Measurements from ENCODE around the gene GDPGP1. TPM values are rescaled to one million over a fixed set of nuclear protein-coding genes. Genes with fewer than 3 reads are reported as not detected.

The GDPGP1 gene
- total and polyA plus RNA-seq, 10 of the 15 experiments (the other 5 are each of a cell fraction or from before 2014, with no cell fraction given): 0.68 to 8.9 (median 3.0) TPM

DNA sequence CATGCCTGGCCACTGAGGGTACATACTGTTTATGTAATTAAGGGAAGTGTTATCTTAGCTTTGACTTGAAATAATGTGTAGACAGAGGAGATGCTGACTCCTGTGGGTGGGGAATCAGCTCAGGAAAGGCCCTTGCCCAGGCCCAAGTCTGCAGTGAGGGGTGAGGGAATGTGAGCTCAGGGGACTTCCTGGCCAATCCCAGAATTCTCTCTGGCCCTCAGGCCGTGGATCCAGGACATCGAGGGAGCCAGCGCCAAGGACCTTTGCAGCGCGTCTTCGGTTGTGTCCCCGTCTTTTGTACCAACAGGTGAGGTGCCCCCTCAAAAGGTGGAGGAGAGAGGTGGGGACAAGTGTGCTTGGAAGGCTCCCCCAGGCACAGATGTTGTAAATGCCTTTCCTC, 6.7 kb upstream of the GDPGP1 start:
- WGBS (ENCODE audit: insufficient coverage, insufficient replicate concordance, low lambda C conversion rate, missing lambda C conversion rate): 100% methylated on average over 7 of the region's 7 CpGs
- Histone ChIP-seq H3K4me1 (ENCODE audit: control insufficient read depth, insufficient read depth, low read length) (peaks cover 23% of the 10 kb centered on the region), H3K4me3 (no peak overlapping the region), H4K20me1 (ENCODE audit: control insufficient read depth, insufficient read depth) (no peaks in the 10 kb centered on the region), H3K9ac (ENCODE audit: control insufficient read depth, insufficient read depth, low read length) (no peak overlapping the region), H2AFZ (ENCODE audit: control insufficient read depth, low read depth, low read length) (no peak overlapping the region), H3K9me3 (replicated peaks; ENCODE audit: control insufficient read depth, insufficient read depth, low read length) (no peaks in the 10 kb centered on the region), H3K27me3 (replicated peaks in 1 of 2; ENCODE audit: control insufficient read depth in 2 of 2, insufficient read depth in 2 of 2, low read length in 1 of 2) (no peaks in the 10 kb centered on the region), H3K79me2 (ENCODE audit: control insufficient read depth, insufficient read depth, low read length) (peaks cover 11% of the 10 kb centered on the region), H3K36me3 (ENCODE audit: control insufficient read depth in 2 of 2, insufficient read depth in 2 of 2, low read length in 1 of 2) (peaks cover 19 to 24% of the 10 kb centered on the region in 2 experiments; a peak in 3 of 4 replicates), H3K4me2 (ENCODE audit: control insufficient read depth, insufficient read depth) (no peak overlapping the region), H3K27ac (ENCODE audit: control insufficient read depth, insufficient read depth) (no peak overlapping the region)
- ChIA-PET SMC1A (ENCODE audit: uncharacterized antibody, unreplicated experiment) (interaction anchor here (0.6 kb wide), 1 partner anchor 78 kb away, joined by 3 read pairs; no protein-coding TSS in a partner anchor), RAD21 (ENCODE audit: unreplicated experiment) (no interaction called here), POLR2A (no interaction called here), CTCF (interaction anchor here (1.1 to 1.2 kb wide), 2 partner anchors 35 to 79 kb away, joined by 4 to 5 read pairs; no protein-coding TSS in a partner anchor)
- ATAC-seq: no peak
- in situ Hi-C loops (cut with MboI): no loop called here
- no peak for TF ChIP-seq BCL11A (IDR thresholded peaks at IDR 0.05; ENCODE audit: low read depth, low read length)
- TF ChIP-seq SMC3 (IDR thresholded peaks at IDR 0.05; ENCODE audit: borderline replicate concordance, low read length): no peak
- no peak for TF ChIP-seq EP300 (IDR thresholded peaks at IDR 0.05; ENCODE audit: borderline replicate concordance in 1 of 2, control insufficient read depth in 1 of 2, low read depth in 2 of 2, low read length in 2 of 2)
- no peak for TF ChIP-seq ATF7 (IDR thresholded peaks at IDR 0.05; ENCODE audit: low read depth)
- TF ChIP-seq, protein P1, sequence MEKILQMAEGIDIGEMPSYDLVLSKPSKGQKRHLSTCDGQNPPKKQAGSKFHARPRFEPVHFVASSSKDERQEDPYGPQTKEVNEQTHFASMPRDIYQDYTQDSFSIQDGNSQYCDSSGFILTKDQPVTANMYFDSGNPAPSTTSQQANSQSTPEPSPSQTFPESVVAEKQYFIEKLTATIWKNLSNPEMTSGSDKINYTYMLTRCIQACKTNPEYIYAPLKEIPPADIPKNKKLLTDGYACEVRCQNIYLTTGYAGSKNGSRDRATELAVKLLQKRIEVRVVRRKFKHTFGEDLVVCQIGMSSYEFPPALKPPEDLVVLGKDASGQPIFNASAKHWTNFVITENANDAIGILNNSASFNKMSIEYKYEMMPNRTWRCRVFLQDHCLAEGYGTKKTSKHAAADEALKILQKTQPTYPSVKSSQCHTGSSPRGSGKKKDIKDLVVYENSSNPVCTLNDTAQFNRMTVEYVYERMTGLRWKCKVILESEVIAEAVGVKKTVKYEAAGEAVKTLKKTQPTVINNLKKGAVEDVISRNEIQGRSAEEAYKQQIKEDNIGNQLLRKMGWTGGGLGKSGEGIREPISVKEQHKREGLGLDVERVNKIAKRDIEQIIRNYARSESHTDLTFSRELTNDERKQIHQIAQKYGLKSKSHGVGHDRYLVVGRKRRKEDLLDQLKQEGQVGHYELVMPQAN (conservative IDR thresholded peaks at IDR 0.05): no peak
- no peak for TF ChIP-seq HDAC2 (IDR thresholded peaks at IDR 0.05)
- no peak for TF ChIP-seq IRF4 (IDR thresholded peaks at IDR 0.05; ENCODE audit: low read depth, low read length)
- TF ChIP-seq TBL1XR1 (IDR thresholded peaks at IDR 0.05; ENCODE audit: low read depth, low read length): no peak
- TF ChIP-seq NR2C1 (IDR thresholded peaks at IDR 0.05): no peak
- TF ChIP-seq POLR2AphosphoS2 (IDR thresholded peaks at IDR 0.05; ENCODE audit: low read depth, low read length): no peak
- TF ChIP-seq FOXK2 (IDR thresholded peaks at IDR 0.05): no peak
- no peak for TF ChIP-seq RCOR1 (conservative IDR thresholded peaks at IDR 0.05; ENCODE audit: low read depth, low read length)
- TF ChIP-seq KLF5 (IDR thresholded peaks at IDR 0.05; ENCODE audit: partially characterized antibody): no peak
- no peak for TF ChIP-seq RAD21 (IDR thresholded peaks at IDR 0.05; ENCODE audit: insufficient read depth, low read depth, low read length)
- no peak for TF ChIP-seq GABPA (IDR thresholded peaks at IDR 0.05; ENCODE audit: low read depth)
- DNase-seq (ENCODE audit: low read depth, low spot score): no peak
- no peak for FAIRE-seq
- BruUV-seq (replicated peaks): no TSS peak
- intact Hi-C loops (cut with micrococcal nuclease; ENCODE audit: unreplicated experiment): no loop called here
